H9 (cell line): ENCODE data around the gene PLOD1. TPM values are rescaled to one million over a fixed set of nuclear protein-coding genes. Genes with fewer than 3 reads are reported as not detected.

ENCODE experiments used
- DNase-seq: peaks from one replicate; pipeline ENCODE4 v3.0.0-alpha.2; 2017
- H2AFZ ChIP-seq: one replicate; pipeline ENCODE4 v1.6.1; 2013; ENCODE audit warnings: mild to moderate bottlenecking, low read length, control low read depth, moderate library complexity
- H2AK5ac ChIP-seq: 2 replicates; pipeline ENCODE4 v1.6.1; 2013; ENCODE audit warnings: low read length, control low read depth, mixed read lengths; ENCODE audit not compliant: insufficient read length
- H2BK120ac ChIP-seq: one replicate; pipeline ENCODE4 v1.6.1; 2013; ENCODE audit warnings: low read depth, mild to moderate bottlenecking, low read length, control low read depth, inconsistent platforms; ENCODE audit not compliant: poor library complexity, severe bottlenecking
- H2BK12ac ChIP-seq: 2 replicates; pipeline ENCODE4 v1.6.1; 2013; ENCODE audit warnings: low read length, control low read depth, mixed read lengths, low read depth; ENCODE audit not compliant: insufficient read length
- H2BK15ac ChIP-seq: 2 replicates; pipeline ENCODE4 v1.6.1; 2013; ENCODE audit warnings: low read depth, low read length, control low read depth
- H2BK20ac ChIP-seq: one replicate; pipeline ENCODE4 v1.6.1; 2013; ENCODE audit warnings: low read depth, mild to moderate bottlenecking, low read length, control low read depth, inconsistent platforms; ENCODE audit not compliant: poor library complexity, severe bottlenecking
- H2BK5ac ChIP-seq: 2 replicates; pipeline ENCODE4 v1.6.1; 2013; ENCODE audit warnings: low read length, control low read depth, mixed read lengths; ENCODE audit not compliant: insufficient read length
- H3K14ac ChIP-seq: 2 replicates; pipeline ENCODE4 v1.6.1; 2013; ENCODE audit warnings: low read length, control low read depth; ENCODE audit not compliant: insufficient read depth
- H3K18ac ChIP-seq: 2 replicates; pipeline ENCODE4 v1.6.1; 2013; ENCODE audit warnings: low read depth, mild to moderate bottlenecking, mixed read lengths, low read length, control low read depth; ENCODE audit not compliant: insufficient read length
- H3K23ac ChIP-seq: 2 replicates; pipeline ENCODE4 v1.6.1; 2013; ENCODE audit warnings: low read length, control low read depth, mixed read lengths, low read depth; ENCODE audit not compliant: insufficient read length
- H3K23me2 ChIP-seq: 2 replicates; pipeline ENCODE4 v1.6.1; 2013; ENCODE audit warnings: low read depth, mild to moderate bottlenecking, mixed read lengths, low read length, control low read depth; ENCODE audit not compliant: insufficient read length, poor library complexity, severe bottlenecking
- H3K27ac ChIP-seq: 2 replicates; pipeline ENCODE4 v1.5.1; 2013; ENCODE audit warnings: low read length, control low read depth, mixed read lengths, low read depth; ENCODE audit not compliant: insufficient read length
- H3K27me3 ChIP-seq: 2 replicates; pipeline ENCODE4 v1.6.1; 2013; ENCODE audit warnings: low read length, control low read depth, inconsistent platforms; ENCODE audit not compliant: insufficient read depth
- H3K4ac ChIP-seq: 2 replicates; pipeline ENCODE4 v1.6.1; 2013; ENCODE audit warnings: low read depth, mild to moderate bottlenecking, control low read depth, inconsistent platforms, low read length, moderate library complexity
- H3K4me1 ChIP-seq: 2 replicates; pipeline ENCODE4 v1.6.1; 2013; ENCODE audit warnings: low read length, control low read depth, inconsistent platforms; ENCODE audit not compliant: insufficient read depth
- H3K4me2 ChIP-seq: 2 replicates; pipeline ENCODE4 v1.6.1; 2013; ENCODE audit warnings: low read length, control low read depth, mixed read lengths; ENCODE audit not compliant: insufficient read length, insufficient read depth
- H3K56ac ChIP-seq: 2 replicates; pipeline ENCODE4 v1.6.1; 2013; ENCODE audit warnings: low read depth, mild to moderate bottlenecking, mixed read lengths, low read length, control low read depth; ENCODE audit not compliant: insufficient read length
- H3K79me1 ChIP-seq: 2 replicates; pipeline ENCODE4 v1.6.1; 2013; ENCODE audit warnings: low read depth, mild to moderate bottlenecking, moderate library complexity, low read length, control low read depth, inconsistent platforms; ENCODE audit not compliant: insufficient read depth, poor library complexity, severe bottlenecking
- H3K79me2 ChIP-seq: 2 replicates; pipeline ENCODE4 v1.6.1; 2013; ENCODE audit warnings: low read length, control low read depth, inconsistent platforms; ENCODE audit not compliant: insufficient read depth
- H3K9ac ChIP-seq: 2 replicates; pipeline ENCODE4 v1.6.1; 2013; ENCODE audit warnings: low read length, control low read depth, mixed read lengths; ENCODE audit not compliant: insufficient read length; ENCODE audit errors: extremely low read depth
- H3K9me3 ChIP-seq: one replicate; pipeline ENCODE4 v1.6.1; 2013; ENCODE audit warnings: low read depth, low read length, inconsistent platforms; ENCODE audit not compliant: control insufficient read depth
- H3T11ph ChIP-seq: one replicate; pipeline ENCODE4 v1.6.1; 2013; ENCODE audit warnings: mild to moderate bottlenecking, low read length, control low read depth, inconsistent platforms
- H4K20me1 ChIP-seq: one replicate; pipeline ENCODE4 v1.6.1; 2013; ENCODE audit not compliant: control insufficient read depth, insufficient read length, insufficient read depth
- H4K5ac ChIP-seq: 2 replicates; pipeline ENCODE4 v1.6.1; 2013; ENCODE audit warnings: low read depth, mild to moderate bottlenecking, mixed read lengths, low read length, control low read depth; ENCODE audit not compliant: insufficient read length
- H4K8ac ChIP-seq: replicated peaks from 2 replicates; pipeline ENCODE4 v1.6.1; 2013; ENCODE audit warnings: low read length, control low read depth, mixed read lengths, low read depth; ENCODE audit not compliant: insufficient read length
- H4K91ac ChIP-seq: 2 replicates; pipeline ENCODE4 v1.6.1; 2013; ENCODE audit warnings: low read depth, mild to moderate bottlenecking, moderate library complexity, mixed read lengths, low read length, control low read depth; ENCODE audit not compliant: insufficient read length
- H3K27ac Mint-ChIP-seq, 3 experiments: 2 replicates in 2 of 3; 3 replicates in 1 of 3; pipeline ENCODE4 v1.8.0; 2020 to 2021; ENCODE audit warnings: mixed read lengths in 3 of 3, mild to moderate bottlenecking in 1 of 3, moderate library complexity in 1 of 3
- H3K27me3 Mint-ChIP-seq: 2 replicates; pipeline ENCODE4 v1.8.0; 2021; ENCODE audit warnings: low read depth, mild to moderate bottlenecking, moderate library complexity, mixed read lengths
- H3K36me3 Mint-ChIP-seq, 3 experiments: 2 replicates in 2 of 3; 3 replicates in 1 of 3; pipeline ENCODE4 v1.8.0; 2020 to 2021; ENCODE audit warnings: low read depth in 3 of 3, mixed read lengths in 3 of 3; ENCODE audit not compliant: insufficient read depth in 1 of 3
- H3K4me1 Mint-ChIP-seq, 2 experiments: 2 replicates each; pipeline ENCODE4 v1.8.0; 2020; ENCODE audit warnings: mixed read lengths in 2 of 2
- H3K4me3 Mint-ChIP-seq, 2 experiments: 2 replicates in 1 of 2; 3 replicates in 1 of 2; pipeline ENCODE4 v1.8.0; 2020 to 2021; ENCODE audit warnings: mild to moderate bottlenecking in 2 of 2, mixed read lengths in 2 of 2, moderate library complexity in 1 of 2
- H3K9me3 Mint-ChIP-seq, 2 experiments: 2 replicates in 1 of 2; 3 replicates in 1 of 2; pipeline ENCODE4 v1.8.0; 2020; ENCODE audit warnings: mild to moderate bottlenecking in 2 of 2, mixed read lengths in 2 of 2, moderate library complexity in 1 of 2
- CTCF ChIP-seq: fragments of 200-600 bp; sonication (generic); conservative IDR thresholded peaks from 3 replicates; pipeline ENCODE4 v1.8.0; 2021; ENCODE audit warnings: antibody characterized with exemption, mild to moderate bottlenecking
- WGBS: extraction: QIAGEN DNeasy Blood & Tissue Kit; methylation state at CpG from one replicate; pipeline ENCODE4 v1.1.7; 2013; ENCODE audit warnings: missing lambda C conversion rate, low lambda C conversion rate, mixed read lengths; ENCODE audit not compliant: insufficient read length; ENCODE audit errors: extremely low coverage; 5-methylcytosine and 5-hydroxymethylcytosine counted together
- total RNA-seq: library from RNA; stranded (reverse); gene quantifications from 2 replicates; pipeline ENCODE4 v1.2.1, GENCODE V29; 2021

PLOD1 gene
- total RNA-seq, 1 experiment from 2014 or later: 57.0 TPM

DNA sequence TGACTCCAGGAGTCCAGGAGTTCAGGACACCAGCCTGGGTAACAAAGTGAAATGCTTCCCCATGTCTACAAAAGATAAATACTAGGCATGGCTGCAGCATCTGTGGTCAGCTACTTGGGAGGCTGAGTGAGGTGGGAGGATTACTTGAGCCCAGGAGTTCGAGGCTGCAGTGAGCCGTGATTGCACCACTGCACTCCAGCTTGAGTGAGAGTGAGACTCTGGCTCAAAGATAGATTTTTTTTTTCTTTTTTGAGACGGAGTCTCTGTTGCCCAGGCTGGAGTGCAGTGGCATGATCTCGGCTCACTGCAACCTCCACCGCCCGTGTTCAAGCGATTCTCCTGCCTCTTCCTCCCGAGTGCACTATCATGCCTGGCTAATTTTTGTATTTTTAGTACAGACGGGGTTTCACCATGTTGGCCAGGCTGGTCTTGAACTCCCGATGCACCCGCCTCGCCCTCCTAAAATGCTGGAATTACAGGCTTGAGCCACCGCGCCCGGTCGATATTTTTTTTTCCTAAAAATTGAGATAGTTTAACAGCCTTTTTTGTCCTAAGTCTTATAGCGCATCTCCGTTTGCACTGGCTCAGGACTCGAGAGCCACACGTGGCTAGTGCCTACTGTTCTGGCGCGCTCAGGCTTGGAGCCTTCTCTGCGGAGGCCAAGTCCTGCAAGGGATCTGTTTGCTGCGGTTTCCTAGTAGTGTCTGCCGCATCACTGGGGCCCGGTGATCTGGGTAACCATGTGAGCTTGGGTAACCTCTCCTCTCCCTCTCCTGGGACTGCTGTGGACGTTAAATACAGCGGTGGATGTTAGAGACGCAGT is 44.7 kb downstream of the PLOD1 start:
- no peak overlapping the region for H2BK15ac ChIP-seq
- H3K56ac ChIP-seq: no peak overlapping the region
- H2BK120ac ChIP-seq: no peak overlapping the region
- H2AFZ ChIP-seq: no peak overlapping the region
- no peak overlapping the region for H3K4ac ChIP-seq
- no peak overlapping the region for H3K23ac ChIP-seq
- H3K27me3 ChIP-seq: no peaks in the 10 kb centered on the region
- peak overlapping the region; percentile 76 to 93 (median 90); a peak in 5 of 7 replicates for H3K27ac Mint-ChIP-seq
- H3K9me3 ChIP-seq: no peaks in the 10 kb centered on the region
- H3T11ph ChIP-seq: no peak overlapping the region
- peaks cover 9% of the 10 kb centered on the region for H3K23me2 ChIP-seq
- peak overlapping the region; percentile 58; the same call in 1 of the 2 replicates for H3K14ac ChIP-seq
- no CpG with 5 or more reads among the region's 29 CpGs for WGBS
- no peak overlapping the region for H2AK5ac ChIP-seq
- no peak overlapping the region for H4K8ac ChIP-seq
- no peak overlapping the region for H4K91ac ChIP-seq
- H3K18ac ChIP-seq: no peak overlapping the region
- H3K79me2 ChIP-seq: peaks cover 1% of the 10 kb centered on the region; the same call in 1 of the 2 replicates
- H3K27ac ChIP-seq: no peak overlapping the region
- H3K36me3 Mint-ChIP-seq: peaks cover 20 to 45% (median 38%) of the 10 kb centered on the region in 3 experiments; a peak in 6 of 7 replicates
- H4K5ac ChIP-seq: no peak overlapping the region
- H3K27me3 Mint-ChIP-seq: no peaks in the 10 kb centered on the region; the same call in 1 of the 2 replicates
- TF ChIP-seq CTCF: no peak
- no peak overlapping the region for H2BK12ac ChIP-seq
- H3K4me2 ChIP-seq: peak overlapping the region; percentile 61
- H3K79me1 ChIP-seq: no peaks in the 10 kb centered on the region
- H3K9me3 Mint-ChIP-seq: no peaks in the 10 kb centered on the region
- no peaks in the 10 kb centered on the region for H4K20me1 ChIP-seq
- H3K4me1 Mint-ChIP-seq: peaks cover 14 to 20% of the 10 kb centered on the region in 2 experiments
- DNase-seq: no peak
- H3K4me3 Mint-ChIP-seq: peak overlapping the region; percentile 96 to 98
- no peak overlapping the region for H2BK5ac ChIP-seq
- H3K4me1 ChIP-seq: no peaks in the 10 kb centered on the region; the same call in 1 of the 2 replicates
- peak overlapping the region; percentile 5 for H3K9ac ChIP-seq
- no peak overlapping the region for H2BK20ac ChIP-seq
